ENCODE data around the gene GARIN5B. TPM values are rescaled to one million over a fixed set of nuclear protein-coding genes. Genes with fewer than 3 reads are reported as not detected.

The GARIN5B gene
- polyA plus RNA-seq, 3 donors, result not detected

DNA sequence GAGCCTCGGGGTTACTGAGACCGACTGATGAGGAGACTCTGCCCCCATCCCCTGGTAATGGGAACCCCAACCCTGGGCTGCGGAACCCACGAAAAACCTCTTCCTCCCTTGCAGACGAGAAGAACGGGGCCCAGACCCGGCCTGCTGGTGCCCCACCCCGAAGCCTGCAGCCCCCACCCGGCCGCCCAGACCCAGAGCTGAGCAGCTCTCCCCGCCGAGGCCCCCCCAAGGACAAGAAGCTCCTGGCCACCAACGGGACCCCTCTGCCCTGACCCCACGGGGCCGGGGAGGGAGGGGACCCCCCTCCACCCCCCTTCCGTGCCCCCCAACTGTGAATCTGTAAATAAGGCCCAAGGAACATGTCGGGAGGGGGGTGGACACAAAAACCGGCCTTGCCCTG is 51.3 kb downstream of the GARIN5B start:
- 81 to 89% (median 89%) methylated on average over 17 to 18 of the region's 18 CpGs for WGBS, 3 donors
- H3K27ac ChIP-seq (ENCODE audit: low read depth, low read length), result no peak overlapping the region

DNA sequence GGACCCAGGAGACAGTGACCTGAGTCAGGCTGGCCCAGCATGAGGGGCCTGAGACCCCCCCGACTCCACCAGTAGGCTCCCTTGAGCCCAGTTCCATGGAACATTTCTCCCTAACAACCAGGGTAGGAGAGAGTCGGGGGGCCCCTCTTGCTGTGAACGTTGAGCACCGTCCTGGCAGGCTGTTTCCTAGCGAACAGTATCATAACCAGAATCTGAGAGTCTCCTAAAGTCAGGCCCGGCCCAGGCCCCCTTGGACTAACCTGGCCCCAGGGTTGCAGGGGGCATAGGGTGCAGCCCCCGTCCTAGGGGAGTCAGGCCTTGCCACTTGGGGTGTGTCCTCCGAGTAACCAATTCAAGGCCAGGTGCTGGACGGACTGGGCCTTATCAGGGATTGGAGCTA is 51.7 kb downstream of the GARIN5B start:
- H3K27ac ChIP-seq (ENCODE audit: low read depth, low read length), result no peak overlapping the region
- 76 to 90% (median 89%) methylated on average over 9 of the region's 9 CpGs for WGBS, 3 donors

DNA sequence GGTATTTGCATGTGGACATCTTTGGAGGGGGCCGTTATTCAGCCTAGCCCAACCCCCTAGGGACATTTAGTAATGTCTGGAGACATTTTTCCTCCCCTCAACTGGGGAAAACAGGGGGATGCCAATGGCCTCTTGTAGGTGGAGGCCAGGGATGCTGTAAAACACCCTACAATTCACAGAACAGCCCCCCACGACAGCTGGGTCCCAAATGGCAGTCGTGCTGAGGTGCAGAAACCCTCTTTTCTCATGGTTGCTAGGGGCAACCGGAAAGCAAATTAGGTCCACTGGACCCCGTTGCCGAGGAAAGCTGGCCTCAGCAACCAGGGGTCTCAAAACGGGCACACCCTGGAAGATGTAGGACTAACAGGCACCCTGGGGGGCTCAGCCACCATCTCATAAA is 52.6 kb downstream of the GARIN5B start:
- H3K27ac ChIP-seq (ENCODE audit: low read depth, low read length), result no peak overlapping the region
- 77 to 82% (median 82%) methylated on average over 7 of the region's 7 CpGs for WGBS, 3 donors

DNA sequence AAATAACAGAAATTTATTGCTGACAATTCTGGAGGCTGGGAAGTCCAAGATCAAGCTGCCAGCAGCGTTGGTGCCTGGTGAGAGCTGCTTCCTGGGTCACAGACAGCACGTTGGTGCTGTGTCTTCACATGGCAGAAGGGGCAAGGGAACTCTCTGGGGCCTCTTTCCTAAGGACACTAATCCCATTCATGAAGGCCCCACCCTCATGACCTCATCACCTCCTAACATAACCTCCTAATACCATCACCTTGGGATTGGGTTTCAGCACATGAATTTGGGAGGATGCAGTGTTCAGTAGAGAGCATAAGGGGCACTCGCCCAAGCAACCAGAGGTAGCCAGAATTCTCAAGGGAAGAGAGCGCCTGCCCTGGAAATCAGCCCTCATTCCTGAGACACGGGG is 53.6 kb downstream of the GARIN5B start:
- 87 to 94% (median 88%) methylated on average over 5 of the region's 5 CpGs for whole genome bisulfite sequencing, 3 donors
- no peak overlapping the region for H3K27ac ChIP-seq (ENCODE audit: low read depth, low read length)

DNA sequence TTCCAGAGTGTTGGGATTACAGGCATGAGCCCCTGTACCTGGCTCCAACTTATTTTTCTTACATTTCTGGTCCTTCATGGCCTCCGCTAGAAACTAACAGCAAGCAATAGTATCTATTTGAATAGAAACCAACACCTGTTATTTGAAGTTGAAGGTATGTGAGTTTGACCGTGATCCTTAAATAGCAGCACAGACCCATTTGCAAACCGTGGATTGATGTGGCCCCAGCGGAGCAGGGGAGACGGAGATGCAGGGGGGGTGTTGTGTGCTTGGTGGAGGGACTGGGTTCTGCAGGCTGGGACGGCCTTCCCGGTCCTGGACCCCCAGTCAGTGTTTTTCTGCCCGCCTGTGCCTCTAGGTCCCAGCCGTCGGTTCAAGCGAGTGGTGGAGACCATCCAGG is 54.8 kb downstream of the GARIN5B start:
- H3K27ac ChIP-seq (ENCODE audit: low read depth, low read length), result no peak overlapping the region
- 82 to 96% (median 92%) methylated on average over 8 to 11 of the region's 11 CpGs for WGBS, 3 donors

DNA sequence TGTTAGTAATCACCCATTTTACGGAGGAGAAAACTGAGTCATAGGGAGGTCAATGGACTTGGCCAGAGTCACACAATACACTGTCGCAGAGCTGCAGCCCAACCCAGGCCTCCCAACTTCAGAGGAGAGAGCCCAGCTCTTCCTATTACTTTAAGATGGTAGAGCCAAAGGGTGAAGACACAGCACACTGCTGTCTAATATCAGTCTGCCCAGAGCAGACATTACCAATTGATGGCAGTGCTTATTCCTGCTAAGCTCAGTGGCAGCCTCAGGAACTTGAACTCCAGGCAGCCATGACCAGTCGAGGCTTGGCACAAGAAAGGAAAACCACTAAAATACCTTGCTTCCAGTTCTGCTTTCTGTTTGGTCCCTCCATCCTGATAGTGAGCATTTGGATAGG is 56.3 kb downstream of the GARIN5B start:
- 72 to 88% (median 78%) methylated on average over 3 of the region's 3 CpGs for WGBS, 3 donors
- no peak overlapping the region for H3K27ac ChIP-seq (ENCODE audit: low read depth, low read length)

DNA sequence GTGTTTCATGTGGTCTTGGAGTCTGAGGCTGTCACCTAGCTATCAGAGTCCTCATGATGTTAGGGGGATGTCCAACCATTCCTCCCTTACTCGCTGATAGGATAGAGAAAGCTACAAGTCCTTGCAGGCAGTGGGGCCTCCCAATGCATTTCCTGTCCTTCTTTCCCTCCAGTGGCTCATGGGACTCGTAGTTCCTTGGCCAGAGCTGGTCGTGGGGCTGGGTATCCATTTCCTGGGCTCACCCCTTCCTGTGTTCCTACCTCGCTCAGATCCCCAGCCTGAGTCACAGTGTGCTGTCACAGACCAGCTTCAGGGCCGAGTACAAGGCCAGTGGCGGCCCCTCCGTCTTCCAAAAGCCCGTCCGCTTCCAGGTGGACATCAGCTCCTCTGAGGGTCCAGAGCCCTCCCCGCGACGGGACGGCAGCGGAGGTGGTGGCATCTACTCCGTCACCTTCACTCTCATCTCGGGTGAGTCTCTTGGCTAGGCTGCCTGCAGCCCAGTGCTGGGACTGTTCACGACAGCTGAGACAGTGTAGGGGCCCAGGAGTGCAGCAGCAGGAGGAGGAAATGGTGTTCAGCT is 57.0 kb downstream of the GARIN5B start:
- 85 to 89% (median 88%) methylated on average over 17 of the region's 17 CpGs for WGBS, 3 donors
- H3K27ac ChIP-seq (ENCODE audit: low read depth, low read length), result no peak overlapping the region

DNA sequence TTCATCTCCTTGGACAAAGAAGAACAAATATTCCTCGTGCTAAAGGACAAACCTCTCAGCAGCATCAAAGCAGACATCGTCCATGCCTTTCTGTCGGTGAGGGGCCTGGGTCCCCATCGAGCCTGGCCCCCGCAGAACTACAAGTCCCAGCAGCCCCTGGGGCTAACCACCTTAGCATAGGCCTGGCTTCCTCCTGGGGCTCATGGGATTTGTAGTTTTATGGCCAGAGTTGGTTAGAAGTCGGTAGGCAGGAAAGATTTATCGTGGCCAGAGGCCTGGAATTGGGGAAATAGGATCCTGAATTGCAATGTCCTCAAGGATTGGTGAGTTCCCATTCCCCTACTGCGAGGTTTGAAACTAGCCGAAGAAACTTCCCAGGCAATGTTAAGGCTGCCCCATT is 57.6 kb downstream of the GARIN5B start:
- 74 to 86% (median 74%) methylated on average over 9 of the region's 9 CpGs for WGBS, 3 donors
- no peak overlapping the region for H3K27ac ChIP-seq (ENCODE audit: low read depth, low read length)

DNA sequence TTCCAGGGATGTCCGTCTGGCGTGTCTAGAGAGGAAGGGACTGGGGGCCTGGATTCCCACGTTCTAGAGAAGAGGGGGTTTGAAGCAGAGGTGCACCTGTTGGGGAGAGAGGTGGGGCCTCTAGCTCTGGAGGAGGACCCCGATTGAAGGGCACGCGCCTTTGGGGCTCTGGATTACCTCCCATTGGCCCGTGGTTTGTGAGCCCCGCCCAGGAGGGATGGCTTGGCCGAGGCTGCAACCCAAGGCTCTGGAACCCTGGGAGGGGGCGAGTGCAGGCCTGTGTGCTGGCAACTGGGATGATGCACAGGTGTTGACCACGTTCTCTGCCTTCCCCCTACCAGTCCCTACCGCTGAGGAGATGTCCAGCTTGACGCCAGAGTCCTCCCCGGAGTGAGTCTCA is 58.1 kb downstream of the GARIN5B start:
- H3K27ac ChIP-seq (ENCODE audit: low read depth, low read length), result no peak overlapping the region
- 78 to 82% (median 79%) methylated on average over 14 of the region's 14 CpGs for WGBS, 3 donors

Other genes with a start within 250 kb of the GARIN5B start
- gene PPP1R12C, start 245.6 kb downstream of the GARIN5B start, polyA plus RNA-seq, result 100 to 1,000 TPM in 2 of 3 donors, 10 to 100 TPM in 1; 61.3 to 158 (median 123) TPM
- gene TNNT1, start 214.1 kb downstream of the GARIN5B start, polyA plus RNA-seq, result 10 to 100 TPM in 1 of 3 donors, 1 to 10 TPM in 1, under 1 TPM in 1; 0.90 to 16.5 (median 1.4) TPM
- gene TNNI3, start 205.5 kb downstream of the GARIN5B start, polyA plus RNA-seq, result 10 to 100 TPM in 1 of 3 donors, 1 to 10 TPM in 1, under 1 TPM in 1; 0.21 to 30.8 (median 1.1) TPM
- 1 to 10 TPM in 1 of 3 donors, under 1 TPM in 1, not detected in 1; 0.10 to 2.5 TPM for gene DNAAF3, start 196.6 kb downstream of the GARIN5B start, polyA plus RNA-seq
- gene SYT5, start 183.0 kb downstream of the GARIN5B start, polyA plus RNA-seq, result 1 to 10 TPM in 1 of 3 donors, under 1 TPM in 2; 0.27 to 1.8 (median 0.90) TPM
- 1 to 10 TPM; 3.0 to 5.5 (median 3.4) TPM for gene PTPRH, start 153.8 kb downstream of the GARIN5B start, polyA plus RNA-seq
- 1 to 10 TPM; 2.1 to 4.0 (median 2.3) TPM for gene TMEM86B, start 134.5 kb downstream of the GARIN5B start, polyA plus RNA-seq
- 10 to 100 TPM; 12.9 to 31.3 (median 27.6) TPM for gene PPP6R1, start 104.2 kb downstream of the GARIN5B start, polyA plus RNA-seq
- gene HSPBP1, start 83.2 kb downstream of the GARIN5B start, polyA plus RNA-seq, result 10 to 100 TPM; 21.9 to 39.9 (median 35.0) TPM
- gene BRSK1, start 79.3 kb downstream of the GARIN5B start, polyA plus RNA-seq, result 1 to 10 TPM in 1 of 3 donors, under 1 TPM in 2; 0.36 to 1.0 (median 0.79) TPM
- 1 to 10 TPM in 2 of 3 donors, under 1 TPM in 1; 0.74 to 4.0 (median 2.4) TPM for gene TMEM150B, start 37.9 kb downstream of the GARIN5B start, polyA plus RNA-seq
- 1 to 10 TPM; 5.2 to 6.6 (median 6.5) TPM for gene KMT5C, start 23.4 kb downstream of the GARIN5B start, polyA plus RNA-seq
- gene COX6B2, start 8.5 kb downstream of the GARIN5B start, polyA plus RNA-seq, result under 1 TPM in 2 of 3 donors, not detected in 1; 0.03 to 0.06 TPM
- 1 to 10 TPM in 1 of 3 donors, under 1 TPM in 1, not detected in 1; 0.28 to 1.7 TPM for gene IL11, start 7.2 kb upstream of the GARIN5B start, polyA plus RNA-seq
- gene TMEM190, start 13.6 kb upstream of the GARIN5B start, polyA plus RNA-seq, result not detected
- under 1 TPM in 2 of 3 donors, not detected in 1; 0.16 to 0.90 TPM for gene TMEM238, start 21.0 kb upstream of the GARIN5B start, polyA plus RNA-seq
- gene RPL28, start 22.7 kb upstream of the GARIN5B start, polyA plus RNA-seq, result 1,000 to 10,000 TPM in 2 of 3 donors, 100 to 1,000 TPM in 1; 888 to 2,238 (median 2,131) TPM
- gene UBE2S, start 44.5 kb upstream of the GARIN5B start, polyA plus RNA-seq, result 1 to 10 TPM; 2.9 to 9.3 (median 7.4) TPM
- gene SHISA7, start 80.0 kb upstream of the GARIN5B start, polyA plus RNA-seq, result under 1 TPM in 2 of 3 donors, not detected in 1; 0.07 to 0.11 TPM
- gene ISOC2, start 98.4 kb upstream of the GARIN5B start, polyA plus RNA-seq, result 100 to 1,000 TPM in 1 of 3 donors, 10 to 100 TPM in 2; 57.7 to 135 (median 79.6) TPM
- gene C19orf85, start 101.5 kb upstream of the GARIN5B start, polyA plus RNA-seq, result not detected
- gene ZNF628, start 113.4 kb upstream of the GARIN5B start, polyA plus RNA-seq, result 1 to 10 TPM; 1.9 to 5.6 (median 4.0) TPM
- 10 to 100 TPM in 1 of 3 donors, 1 to 10 TPM in 2; 4.4 to 10.2 (median 7.7) TPM for gene NAT14, start 121.9 kb upstream of the GARIN5B start, polyA plus RNA-seq
- 1 to 10 TPM in 2 of 3 donors, under 1 TPM in 1; 0.28 to 9.4 (median 3.9) TPM for gene SSC5D, start 125.2 kb upstream of the GARIN5B start, polyA plus RNA-seq
- under 1 TPM in 2 of 3 donors, not detected in 1; 0.12 to 0.90 TPM for gene SBK2, start 173.9 kb upstream of the GARIN5B start, polyA plus RNA-seq
- gene SBK3, start 182.3 kb upstream of the GARIN5B start, polyA plus RNA-seq, result 1 to 10 TPM in 2 of 3 donors, under 1 TPM in 1; 0.29 to 1.6 (median 1.2) TPM
- 1 to 10 TPM; 3.7 to 7.8 (median 7.2) TPM for gene ZNF579, start 217.6 kb upstream of the GARIN5B start, polyA plus RNA-seq
- 1 to 10 TPM; 6.8 to 9.7 (median 8.4) TPM for gene FIZ1, start 236.3 kb upstream of the GARIN5B start, polyA plus RNA-seq
- gene ZNF524, start 237.0 kb upstream of the GARIN5B start, polyA plus RNA-seq, result 10 to 100 TPM; 27.9 to 60.9 (median 35.5) TPM
- 1 to 10 TPM; 3.8 to 6.8 (median 4.7) TPM for gene ZNF865, start 242.4 kb upstream of the GARIN5B start, polyA plus RNA-seq